GM18499 (cell line): Measurements from ENCODE around the gene BAD.

Source experiments
- ATAC-seq: cut with Tn5 transposase; IDR thresholded peaks from one replicate; pipeline ENCODE4 v1.9.1; 2021; ENCODE audit warnings: moderate number of reproducible peaks; ENCODE audit not compliant: insufficient read depth, unreplicated experiment

BAD gene

GRCh38 chr11:64297699-64298358 lies 13.4 kb upstream of the BAD start:
- ATAC-seq: no peak

GRCh38 chr11:64296830-64297698 lies 12.6 kb upstream of the BAD start:
- no peak for ATAC-seq

GRCh38 chr11:64296236-64296635 lies 11.8 kb upstream of the BAD start:
- ATAC-seq: no peak

DNA sequence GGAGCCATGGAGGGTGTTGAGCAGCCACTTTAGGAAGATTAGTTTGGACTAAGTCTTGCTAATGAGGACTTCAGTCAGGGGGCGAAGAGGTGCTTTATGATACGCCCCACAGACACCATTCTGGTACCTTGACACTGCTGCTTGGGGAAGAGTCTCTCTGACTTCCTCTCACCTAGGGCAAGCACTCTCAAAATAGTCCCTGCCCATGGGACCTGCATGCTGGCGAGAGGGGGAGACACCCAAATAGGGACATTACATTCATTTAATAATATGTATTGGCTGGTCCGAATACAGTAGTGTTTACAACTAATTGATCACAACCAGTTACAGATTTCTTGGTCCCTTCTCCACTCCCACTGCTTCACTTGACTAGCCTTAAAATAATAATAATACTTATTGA lies 11.3 kb upstream of the BAD start:
- no peak for ATAC-seq

DNA sequence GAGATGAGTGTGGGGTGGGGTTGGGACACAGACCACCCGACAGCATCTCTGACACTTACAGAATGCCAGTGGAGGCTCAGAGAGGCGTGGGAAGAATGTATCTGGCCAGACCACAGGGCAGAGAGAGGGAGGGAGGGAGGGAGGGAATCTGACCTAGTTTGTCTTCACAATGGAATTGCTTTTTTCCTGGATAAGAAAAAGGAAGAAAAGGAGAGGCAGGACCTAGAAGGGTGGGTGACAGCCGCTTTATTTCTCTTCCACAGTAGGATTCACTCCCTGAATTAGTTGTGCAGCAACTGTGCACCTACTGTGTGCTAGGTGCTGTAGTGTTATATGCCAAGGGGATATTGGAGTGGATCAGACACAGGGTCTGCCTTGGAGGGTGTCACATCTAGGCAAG lies 10.3 kb upstream of the BAD start:
- ATAC-seq: no peak

- no peak for ATAC-seq
Observed at GRCh38 chr11:64292460-64293254, 8.2 kb upstream of the BAD start.

- no peak for ATAC-seq
Observed at GRCh38 chr11:64291752-64292459, 7.4 kb upstream of the BAD start.

DNA sequence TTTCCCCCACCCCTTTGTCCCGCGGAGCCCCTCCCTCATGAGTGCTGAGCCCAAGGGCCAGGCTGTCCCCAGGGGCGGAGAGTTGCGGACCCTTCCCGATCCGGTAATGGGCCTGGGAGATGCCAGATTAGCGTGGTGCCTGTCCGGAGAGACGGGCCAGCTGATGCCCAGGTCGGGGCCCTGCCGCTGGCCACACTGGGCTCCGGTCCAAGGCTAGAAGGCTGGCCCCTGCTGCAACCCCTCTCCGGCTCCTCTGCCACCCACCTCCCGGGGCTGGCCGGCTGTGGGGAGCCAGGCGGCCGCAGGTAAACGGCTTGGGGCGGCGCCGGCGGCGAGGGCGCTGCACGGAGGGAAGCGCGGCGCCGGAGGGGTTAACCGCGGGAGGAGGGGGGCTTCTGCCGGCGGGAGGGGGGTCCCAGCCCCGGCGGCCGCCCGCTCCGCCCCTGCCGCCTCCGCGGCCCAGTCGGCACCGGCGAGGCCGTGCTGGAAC lies 6.8 kb upstream of the BAD start, which contains the start of gene KCNK4:
Gene KCNK4 (plus strand): TSS at position 41 of the 490 bp plus-strand sequence. CDS start 1,717 bp downstream, outside the sequence.
- ATAC-seq: no peak

GRCh38 chr11:64290352-64291261 lies 6.1 kb upstream of the BAD start:
- ATAC-seq: no peak

GRCh38 chr11:64289002-64289564 lies 4.6 kb upstream of the BAD start:
- no peak for ATAC-seq

GRCh38 chr11:64288353-64288750 lies 3.9 kb upstream of the BAD start:
- no peak for ATAC-seq

DNA sequence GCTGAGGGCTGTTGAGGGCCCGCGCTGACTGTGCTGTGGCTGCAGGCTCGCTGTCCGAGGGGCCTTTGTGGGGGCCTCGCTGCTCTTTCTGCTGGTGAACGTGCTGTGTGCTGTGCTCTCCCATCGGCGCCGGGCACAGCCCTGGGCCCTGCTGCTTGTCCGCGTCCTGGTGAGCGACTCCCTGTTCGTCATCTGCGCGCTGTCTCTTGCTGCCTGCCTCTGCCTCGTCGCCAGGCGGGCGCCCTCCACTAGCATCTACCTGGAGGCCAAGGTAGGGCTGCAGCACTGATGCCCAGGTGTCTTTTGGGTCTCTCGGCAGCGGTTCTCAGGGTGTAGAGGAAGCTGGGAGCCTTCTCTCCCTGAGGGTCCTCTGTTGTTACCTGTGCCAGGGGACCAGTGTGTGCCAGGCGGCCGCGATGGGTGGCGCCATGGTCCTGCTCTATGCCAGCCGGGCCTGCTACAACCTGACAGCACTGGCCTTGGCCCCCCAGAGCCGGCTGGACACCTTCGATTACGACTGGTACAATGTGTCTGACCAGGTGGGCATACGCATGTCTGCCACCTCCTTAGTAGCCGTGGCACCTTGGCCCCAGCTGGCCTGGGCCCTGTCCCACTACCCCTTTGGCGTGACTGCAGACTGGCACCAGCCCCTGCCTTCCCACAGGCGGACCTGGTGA lies 3.3 kb upstream of the BAD start:
- ATAC-seq: no peak

DNA sequence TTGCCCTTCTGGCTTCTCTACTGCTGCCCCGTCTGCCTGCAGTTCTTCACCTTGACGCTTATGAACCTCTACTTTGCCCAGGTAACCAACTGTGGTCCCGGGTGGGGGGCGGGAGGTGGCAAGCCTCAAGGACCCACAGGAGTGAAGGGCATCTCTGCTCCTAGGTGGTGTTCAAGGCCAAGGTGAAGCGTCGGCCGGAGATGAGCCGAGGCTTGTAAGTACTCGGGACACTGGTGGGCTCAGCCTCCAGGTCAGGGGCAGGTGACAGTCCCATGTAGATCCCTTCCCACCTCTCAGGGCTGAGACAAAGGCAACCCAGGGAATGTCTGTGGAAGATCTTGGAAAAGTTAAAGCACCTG lies 2.3 kb upstream of the BAD start:
- no peak for ATAC-seq

GRCh38 chr11:64285885-64286800 lies 1.7 kb upstream of the BAD start:
- no peak for ATAC-seq

GRCh38 chr11:64284962-64285884 lies 758 bp upstream of the BAD start, which contains the start of gene GPR137:
GPR137 (plus strand) TSS chr11:64285848; CDS start chr11:64286525, 677 bp downstream.
- peak; percentile 40 for ATAC-seq

- ATAC-seq: no peak
Observed at GRCh38 chr11:64283092-64283491, 1.4 kb downstream of the BAD start.
